OCI-LY7 (cell line): ENCODE data around the gene TMEM115.

Experiments used
- CTCF ChIP-seq: fragments of 200-600 bp; sonication (generic); conservative IDR thresholded peaks from 2 replicates; pipeline ENCODE4 v1.5.1; 2014; ENCODE audit warnings: mild to moderate bottlenecking, antibody characterized with exemption, low read length, moderate library complexity, mixed read lengths
- EZH2phosphoT487 ChIP-seq: fragments of 200-600 bp; sonication (generic); IDR thresholded peaks from 2 replicates; pipeline ENCODE4 v1.6.1; 2018; ENCODE audit warnings: low read depth, borderline replicate concordance, mild to moderate bottlenecking, mixed run types, antibody characterized with exemption, low read length, moderate library complexity, mixed read lengths

GRCh38 chr3:50331364-50331907, 27.9 kb downstream of the TMEM115 start:
- TF ChIP-seq CTCF, result no peak
- no peak for TF ChIP-seq EZH2phosphoT487
